SHP77 (cell line): ENCODE measurements around the gene MARCHF5.
"Not testable (repeated sequence)": the region's sequence is repeated elsewhere in the genome, so short reads cannot be mapped to it uniquely, and the experiment has no call there.

ENCODE experiments used
- DNase-seq, 2 experiments: peaks; one replicate each; lab custom pipeline; 2025; lab: John Stamatoyannopoulos, UW

The MARCHF5 gene

GRCh38 chr10:92387289-92387940, 96.4 kb downstream of the MARCHF5 start:
- DNase-seq, result no peak

- DNase-seq, result not testable (repeated sequence)
Observed at GRCh38 chr10:92393173-92393572, 102.2 kb downstream of the MARCHF5 start.

GRCh38 chr10:92395271-92395670, 104.3 kb downstream of the MARCHF5 start:
- no peak for DNase-seq

- not testable (repeated sequence) for DNase-seq
Observed at GRCh38 chr10:92402234-92402633, 111.3 kb downstream of the MARCHF5 start.
